ENCODE data around the gene DUS2.
"Not testable (repeated sequence)": the region's sequence is repeated elsewhere in the genome, so short reads cannot be mapped to it uniquely, and the experiment has no call there.

Gene DUS2

DNA sequence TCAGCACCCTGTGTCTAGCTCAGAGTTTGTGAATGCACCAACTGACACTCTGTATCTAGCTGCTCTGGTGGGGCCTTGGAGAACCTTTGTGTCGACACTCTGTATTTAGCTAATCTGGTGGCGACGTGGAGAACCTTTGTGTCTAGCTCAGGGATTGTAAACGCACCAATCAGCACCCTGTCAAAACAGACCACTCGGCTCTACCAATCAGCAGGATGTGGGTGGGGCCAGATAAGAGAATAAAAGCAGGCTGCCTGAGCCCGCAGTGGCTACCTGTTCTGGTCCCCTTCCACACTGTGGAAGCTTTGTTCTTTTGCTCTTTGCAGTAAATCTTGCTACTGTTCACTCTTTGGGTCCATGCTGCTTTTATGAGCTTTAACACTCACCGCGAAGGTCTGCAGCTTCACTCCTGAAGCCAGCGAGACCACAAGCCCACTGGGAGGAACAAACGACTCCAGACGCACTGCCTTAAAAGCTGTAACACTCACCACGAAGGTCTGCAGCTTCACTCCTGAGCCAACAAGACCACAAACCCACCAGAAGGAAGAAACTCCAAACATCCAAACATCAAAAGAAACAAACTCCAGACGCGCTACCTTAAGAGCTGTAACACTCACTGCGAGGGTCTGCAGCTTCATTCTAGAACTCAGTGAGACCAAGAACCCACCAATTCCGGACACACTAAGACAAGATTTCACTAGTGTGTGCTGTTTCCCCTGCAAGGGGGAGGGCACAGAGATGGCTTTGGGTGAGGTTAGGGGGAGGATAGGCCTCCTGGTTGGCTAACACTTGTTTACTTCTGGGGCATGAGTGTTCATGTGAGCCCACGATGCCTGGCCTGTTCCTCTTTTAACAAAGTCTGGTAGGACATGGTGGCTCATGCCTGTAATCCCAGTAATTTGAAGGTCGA lies 24.1 kb upstream of the DUS2 start, which contains the start of gene DPEP2:
DPEP2 (minus strand) TSS at position 706 of the 910 bp plus-strand sequence. CDS start 6,272 bp downstream, outside the sequence.
- not testable (repeated sequence) for DNase-seq (ENCODE audit: low spot score)

DNA sequence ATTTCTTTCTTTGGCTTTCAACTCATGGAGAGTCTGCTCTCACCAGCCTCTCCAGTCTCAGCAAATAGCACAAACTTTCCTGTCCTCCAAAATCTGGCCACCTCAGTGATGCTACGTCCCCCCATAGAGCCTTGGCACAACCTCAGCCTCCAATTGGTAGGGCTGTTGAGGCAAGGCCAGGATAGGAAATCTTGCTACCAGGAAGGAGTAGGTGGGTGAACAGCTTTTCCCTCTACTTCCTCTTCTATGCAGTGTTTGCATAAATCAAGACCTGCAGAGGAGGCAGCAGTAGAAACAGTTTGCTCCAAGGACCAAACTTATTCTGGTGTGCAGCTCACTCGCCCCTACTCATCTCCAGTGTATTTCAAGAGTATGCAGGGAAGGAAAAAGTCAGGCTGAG lies 23.1 kb upstream of the DUS2 start:
- DNase-seq (ENCODE audit: low spot score), result no peak

DNA sequence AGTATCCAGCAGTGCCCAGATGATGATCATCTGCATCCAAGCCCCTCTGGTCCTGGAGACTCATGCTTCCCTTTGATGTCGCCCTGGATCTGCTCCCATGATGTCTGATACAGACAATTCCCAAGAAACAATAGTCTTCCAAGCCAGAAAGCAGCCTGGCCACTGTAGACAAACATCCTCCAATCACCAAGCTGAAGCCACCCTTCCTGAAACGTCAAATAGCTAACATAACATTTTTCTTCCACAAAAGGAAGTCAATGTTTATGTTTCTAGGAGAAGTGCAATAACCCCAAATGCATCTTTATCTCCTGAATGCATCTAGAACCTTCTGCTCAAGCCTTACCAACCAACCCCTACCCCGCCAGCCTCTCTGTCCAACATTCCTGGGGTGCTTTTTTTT lies 22.6 kb upstream of the DUS2 start:
- no peak for DNase-seq (ENCODE audit: low spot score)

DNA sequence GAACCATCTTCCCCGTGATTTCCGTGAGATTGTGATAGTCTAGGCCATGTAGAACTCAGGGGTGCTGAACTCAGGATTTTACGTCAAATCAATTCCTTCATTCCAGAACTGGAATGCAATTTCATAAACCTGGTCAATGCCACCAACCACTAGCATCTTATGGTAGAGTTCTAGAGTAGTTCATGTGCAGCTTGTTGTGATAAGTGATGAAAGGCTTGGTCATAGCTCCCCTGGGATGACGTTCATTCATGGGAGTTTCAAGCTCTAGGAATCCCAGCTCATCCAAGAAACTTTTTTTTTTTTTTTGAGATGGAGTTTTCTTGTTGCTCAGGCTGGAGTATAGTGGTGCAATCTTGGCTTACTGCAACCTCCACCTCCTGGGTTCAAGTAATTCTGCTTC lies 20.1 kb upstream of the DUS2 start:
- DNase-seq (ENCODE audit: low spot score), result no peak

DNA sequence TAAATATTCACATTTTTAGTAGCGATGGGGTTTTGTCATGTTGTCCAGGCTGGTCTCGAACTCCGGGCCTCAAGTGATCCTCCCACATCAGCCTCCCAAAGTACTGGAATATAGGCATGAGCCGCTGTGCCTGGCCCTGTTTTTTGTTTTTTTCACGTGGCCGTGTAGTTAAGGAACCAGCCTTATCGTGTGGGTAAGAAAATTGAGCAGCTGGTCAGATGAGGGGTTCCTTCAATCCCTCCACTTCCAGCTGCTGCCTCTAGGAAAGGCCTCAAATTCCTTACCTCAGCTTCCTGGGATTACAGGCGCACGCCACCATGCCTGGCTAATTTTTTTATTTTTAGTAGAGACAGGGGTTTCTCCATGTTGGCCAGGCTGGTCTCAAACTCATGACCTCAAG lies 17.9 kb upstream of the DUS2 start:
- DNase-seq (ENCODE audit: low spot score), result no peak

- DNase-seq (ENCODE audit: low spot score), result no peak
Measured at GRCh38 chr16:68005786-68006286, 17.2 kb upstream of the DUS2 start.

DNA sequence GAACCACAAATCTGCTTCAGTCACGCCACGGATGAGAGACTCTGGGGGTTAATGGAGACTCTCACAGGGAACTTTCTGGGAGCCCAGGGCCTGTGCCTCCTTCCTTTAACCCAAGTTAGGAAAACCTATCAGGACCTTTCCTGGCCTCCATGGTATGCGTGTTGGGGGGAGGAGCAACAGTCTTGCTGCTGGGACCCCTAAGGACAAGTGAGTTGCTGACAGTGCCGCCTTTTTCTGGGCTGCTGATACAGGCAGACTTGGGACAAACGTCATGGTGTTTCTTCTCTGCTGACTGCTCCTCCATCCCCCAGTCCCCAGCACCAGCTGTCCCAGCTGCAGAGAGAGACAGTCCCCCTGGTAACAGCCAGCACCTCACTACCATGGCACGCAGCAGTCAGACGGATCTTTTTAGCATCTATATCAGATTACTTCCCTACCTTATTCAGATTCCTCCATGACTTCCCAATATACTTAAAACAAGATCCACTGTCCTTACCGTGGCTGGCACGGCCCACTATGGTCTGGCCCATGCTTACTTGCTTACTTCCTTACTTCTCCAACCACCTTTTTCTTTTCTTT lies 13.8 kb upstream of the DUS2 start:
- no peak for DNase-seq (ENCODE audit: low spot score)

GRCh38 chr16:68009872-68010271 lies 13.2 kb upstream of the DUS2 start:
- not testable (repeated sequence) for DNase-seq (ENCODE audit: low spot score)

- DNase-seq (ENCODE audit: low spot score), result no peak
Measured at GRCh38 chr16:68013440-68013839, 9.6 kb upstream of the DUS2 start.

GRCh38 chr16:68015681-68016080 lies 7.4 kb upstream of the DUS2 start, which contains the start of gene DPEP2NB:
DPEP2NB (minus strand) TSS chr16:68015911; CDS start chr16:68015770, 141 bp downstream.
- no peak for DNase-seq (ENCODE audit: low spot score)

DNA sequence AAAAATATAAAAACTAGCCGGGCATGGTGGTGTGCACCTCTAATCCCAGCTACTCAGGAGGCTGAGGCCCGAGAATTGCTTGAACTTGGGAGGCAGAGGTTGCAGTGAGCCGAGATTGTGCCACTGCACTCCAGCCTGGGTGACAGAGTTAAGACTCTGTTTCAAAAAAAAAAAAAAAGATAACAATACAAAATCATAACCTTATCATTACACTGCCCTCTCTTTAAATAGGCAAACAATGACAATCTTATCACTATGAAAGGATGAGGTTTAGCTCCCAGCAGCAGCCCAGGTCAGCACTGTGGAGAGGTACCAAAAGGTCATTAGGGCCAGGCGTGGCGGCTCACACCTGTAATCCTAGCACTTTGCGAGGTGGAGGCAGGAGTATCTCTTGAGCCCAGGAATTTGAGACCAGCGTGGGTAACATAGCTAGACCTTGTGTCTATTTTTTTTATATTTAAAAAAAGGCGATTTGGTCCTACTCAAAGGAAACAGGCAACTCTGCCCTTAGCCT lies 3.9 kb upstream of the DUS2 start:
- no peak for DNase-seq (ENCODE audit: low spot score)

GRCh38 chr16:68021490-68021889 lies 1.6 kb upstream of the DUS2 start:
- DNase-seq (ENCODE audit: low spot score), result no peak

GRCh38 chr16:68022278-68022727 lies 781 bp upstream of the DUS2 start:
- DNase-seq (ENCODE audit: low spot score), result no peak

DNA sequence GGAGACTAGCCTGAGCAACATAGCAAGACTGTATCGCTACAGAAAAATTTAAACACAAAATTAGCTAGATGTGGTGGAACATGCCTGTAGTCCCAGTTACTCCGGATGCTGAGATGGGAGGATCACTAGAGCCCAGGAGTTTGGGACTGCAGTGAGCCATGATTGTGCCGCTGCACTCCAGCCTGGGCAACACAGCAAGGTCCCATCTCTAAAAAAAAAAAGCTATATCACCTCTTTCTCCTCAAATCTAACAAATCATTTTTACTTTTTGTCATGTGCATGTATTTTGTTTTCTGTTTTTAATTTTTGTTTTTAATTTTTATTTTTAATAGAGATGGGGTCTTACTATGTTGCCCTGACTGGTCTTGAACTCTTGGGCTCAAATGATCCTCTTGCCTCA lies 5.9 kb downstream of the DUS2 start:
- no peak for DNase-seq (ENCODE audit: low spot score)

- DNase-seq (ENCODE audit: low spot score), result not testable (repeated sequence)
Measured at GRCh38 chr16:68030108-68030507, 7.0 kb downstream of the DUS2 start.

DNA sequence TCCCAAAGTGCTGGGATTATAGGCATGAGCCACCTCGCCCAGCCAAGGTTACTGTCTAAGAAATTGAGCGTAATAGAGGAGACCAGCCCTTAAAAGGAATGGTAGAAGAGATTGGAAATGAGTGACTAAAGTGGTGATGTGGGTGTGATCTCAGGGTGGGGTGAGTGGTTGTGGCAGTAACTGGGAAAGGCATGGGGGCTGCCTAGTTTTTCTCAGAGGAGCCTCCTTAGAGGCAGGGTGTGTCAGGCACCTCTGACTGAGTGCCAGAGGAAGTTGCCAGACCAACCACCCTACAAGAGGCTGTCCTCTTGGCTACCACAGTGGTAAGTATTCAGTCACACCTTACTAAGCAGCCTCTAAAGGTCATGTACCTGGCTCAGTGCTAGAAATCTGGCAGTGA lies 8.9 kb downstream of the DUS2 start:
- no peak for DNase-seq (ENCODE audit: low spot score)

DNA sequence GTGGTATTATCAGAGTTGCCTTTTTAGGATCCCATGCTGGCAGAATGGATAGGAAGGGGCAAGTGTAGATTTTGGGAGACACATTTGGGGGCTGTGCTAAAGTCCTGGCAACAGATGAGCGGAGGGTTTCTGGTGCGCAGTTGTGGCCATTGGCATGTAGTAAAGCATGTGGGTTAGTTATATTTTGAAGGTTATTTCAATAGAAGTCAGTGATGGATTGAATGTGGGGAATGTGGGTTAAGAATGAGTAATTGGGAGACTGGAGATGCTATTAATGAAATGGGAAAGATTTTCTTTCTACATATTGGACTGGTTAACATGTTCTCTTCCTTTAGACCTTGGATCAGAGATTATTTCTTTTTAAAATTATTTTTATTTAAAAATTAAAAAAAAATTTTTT lies 10.0 kb downstream of the DUS2 start:
- DNase-seq (ENCODE audit: low spot score), result no peak

DNA sequence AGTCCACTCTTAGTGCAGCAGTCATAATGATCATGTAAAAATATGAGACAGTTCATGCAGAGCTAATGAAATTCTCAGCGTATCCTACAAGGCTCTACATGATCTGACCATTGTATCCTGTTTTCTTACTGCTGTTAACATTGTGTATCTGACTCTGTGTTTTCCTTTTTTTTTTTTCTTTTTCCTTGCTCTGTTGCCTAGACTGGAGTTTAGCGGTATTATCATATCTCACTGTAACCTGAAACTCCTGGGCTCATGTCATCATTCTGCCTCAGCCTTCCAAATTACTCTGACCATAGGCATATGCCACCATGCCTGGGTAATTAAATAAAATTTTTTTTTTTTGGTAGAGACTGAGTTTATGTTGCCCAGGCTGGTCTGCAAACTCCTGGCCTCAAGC lies 12.1 kb downstream of the DUS2 start:
- DNase-seq (ENCODE audit: low spot score), result no peak

- no peak for DNase-seq (ENCODE audit: low spot score)
Measured at GRCh38 chr16:68037841-68038597, 14.9 kb downstream of the DUS2 start.

GRCh38 chr16:68040506-68041288 lies 17.6 kb downstream of the DUS2 start:
- peak; percentile 85 for DNase-seq (ENCODE audit: low spot score)

DNA sequence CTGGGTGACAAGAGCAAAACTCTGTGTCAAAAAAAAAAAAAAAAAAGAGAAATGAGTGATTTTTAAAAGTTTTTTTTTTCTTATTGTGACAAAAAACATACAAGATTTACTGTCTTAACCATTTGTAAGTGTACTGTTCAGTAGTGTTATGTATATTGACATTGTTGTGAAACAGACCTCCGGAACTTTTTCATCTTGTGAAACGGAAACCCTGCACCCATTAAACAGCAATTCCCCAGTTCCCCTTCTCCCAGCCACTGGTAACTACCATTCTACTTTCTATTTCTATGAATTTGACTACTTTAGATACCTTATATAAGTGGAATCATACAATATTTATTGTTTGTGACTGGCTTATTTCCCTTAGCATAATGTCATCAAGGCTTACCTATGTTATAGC lies 18.7 kb downstream of the DUS2 start:
- DNase-seq (ENCODE audit: low spot score), result no peak
